Measurements from ENCODE around the gene C7.

The C7 gene

DNA sequence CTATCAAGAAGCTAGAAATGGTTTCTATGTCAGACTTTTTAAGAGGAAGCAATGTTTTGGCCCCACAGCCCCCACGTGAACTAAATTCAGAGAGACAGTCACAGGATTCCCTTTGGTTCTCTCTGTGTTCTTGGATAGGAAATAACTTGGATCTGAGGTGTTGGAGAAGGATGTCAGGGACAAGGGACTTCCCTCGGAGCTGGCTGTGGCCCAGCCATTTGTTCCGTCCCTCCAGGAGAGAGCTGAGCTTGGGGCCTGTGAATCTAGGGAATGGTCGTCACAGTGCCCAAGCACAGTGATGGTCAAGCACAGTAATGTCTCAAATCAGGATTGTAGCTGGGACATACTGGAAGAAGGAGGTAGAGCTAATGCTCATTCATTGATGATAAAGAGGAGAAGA lies 2.0 kb downstream of the C7 start (continued):
- no peak for TF ChIP-seq ZNF121 (tag by site-specific recombination; IDR thresholded peaks at IDR 0.05)
- TF ChIP-seq, protein P1, sequence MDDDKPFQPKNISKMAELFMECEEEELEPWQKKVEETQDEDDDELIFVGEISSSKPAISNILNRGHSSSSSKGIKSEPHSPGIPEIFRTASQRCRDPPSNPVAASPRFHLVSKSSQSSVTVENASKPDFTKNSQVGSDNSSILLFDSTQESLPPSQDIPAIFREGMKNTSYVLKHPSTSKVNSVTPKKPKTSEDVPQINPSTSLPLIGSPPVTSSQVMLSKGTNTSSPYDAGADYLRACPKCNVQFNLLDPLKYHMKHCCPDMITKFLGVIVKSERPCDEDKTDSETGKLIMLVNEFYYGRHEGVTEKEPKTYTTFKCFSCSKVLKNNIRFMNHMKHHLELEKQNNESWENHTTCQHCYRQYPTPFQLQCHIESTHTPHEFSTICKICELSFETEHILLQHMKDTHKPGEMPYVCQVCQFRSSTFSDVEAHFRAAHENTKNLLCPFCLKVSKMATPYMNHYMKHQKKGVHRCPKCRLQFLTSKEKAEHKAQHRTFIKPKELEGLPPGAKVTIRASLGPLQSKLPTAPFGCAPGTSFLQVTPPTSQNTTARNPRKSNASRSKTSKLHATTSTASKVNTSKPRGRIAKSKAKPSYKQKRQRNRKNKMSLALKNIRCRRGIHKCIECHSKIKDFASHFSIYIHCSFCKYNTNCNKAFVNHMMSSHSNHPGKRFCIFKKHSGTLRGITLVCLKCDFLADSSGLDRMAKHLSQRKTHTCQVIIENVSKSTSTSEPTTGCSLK (tag by site-specific recombination; IDR thresholded peaks at IDR 0.05), result no peak
- TF ChIP-seq KLF9 (tag by site-specific recombination; IDR thresholded peaks at IDR 0.05; ENCODE audit: low read depth), result no peak
- TF ChIP-seq PRDM1 (tag by site-specific recombination; IDR thresholded peaks at IDR 0.05), result no peak

GRCh38 chr5:40914835-40915234 lies 5.5 kb downstream of the C7 start:
- H3K36me3 ChIP-seq (ENCODE audit: control insufficient read depth in 2 of 2, insufficient read depth in 1 of 2, low read length in 2 of 2), result no peaks in the 10 kb centered on the region
- no peak overlapping the region for H3K27ac ChIP-seq (ENCODE audit: extremely low read depth, low read depth, low read length)
- ChIA-PET POLR2A (no interaction called here), CTCF (interaction anchor here (1.9 kb wide), 1 partner anchor 10 kb away, joined by 12 read pairs; no protein-coding TSS in a partner anchor)
- H3K4me3 ChIP-seq (ENCODE audit: low read depth, low read length), result no peak overlapping the region
- no peaks in the 10 kb centered on the region for H3K4me1 ChIP-seq (ENCODE audit: control insufficient read depth, insufficient read depth, low read length)
- no peaks in the 10 kb centered on the region for H3K9me3 ChIP-seq (ENCODE audit: control insufficient read depth, insufficient read depth, low read depth, low read length)
- no peak for TF ChIP-seq ZFP37 (tag by site-specific recombination; IDR thresholded peaks at IDR 0.05)
- TF ChIP-seq, protein P2, sequence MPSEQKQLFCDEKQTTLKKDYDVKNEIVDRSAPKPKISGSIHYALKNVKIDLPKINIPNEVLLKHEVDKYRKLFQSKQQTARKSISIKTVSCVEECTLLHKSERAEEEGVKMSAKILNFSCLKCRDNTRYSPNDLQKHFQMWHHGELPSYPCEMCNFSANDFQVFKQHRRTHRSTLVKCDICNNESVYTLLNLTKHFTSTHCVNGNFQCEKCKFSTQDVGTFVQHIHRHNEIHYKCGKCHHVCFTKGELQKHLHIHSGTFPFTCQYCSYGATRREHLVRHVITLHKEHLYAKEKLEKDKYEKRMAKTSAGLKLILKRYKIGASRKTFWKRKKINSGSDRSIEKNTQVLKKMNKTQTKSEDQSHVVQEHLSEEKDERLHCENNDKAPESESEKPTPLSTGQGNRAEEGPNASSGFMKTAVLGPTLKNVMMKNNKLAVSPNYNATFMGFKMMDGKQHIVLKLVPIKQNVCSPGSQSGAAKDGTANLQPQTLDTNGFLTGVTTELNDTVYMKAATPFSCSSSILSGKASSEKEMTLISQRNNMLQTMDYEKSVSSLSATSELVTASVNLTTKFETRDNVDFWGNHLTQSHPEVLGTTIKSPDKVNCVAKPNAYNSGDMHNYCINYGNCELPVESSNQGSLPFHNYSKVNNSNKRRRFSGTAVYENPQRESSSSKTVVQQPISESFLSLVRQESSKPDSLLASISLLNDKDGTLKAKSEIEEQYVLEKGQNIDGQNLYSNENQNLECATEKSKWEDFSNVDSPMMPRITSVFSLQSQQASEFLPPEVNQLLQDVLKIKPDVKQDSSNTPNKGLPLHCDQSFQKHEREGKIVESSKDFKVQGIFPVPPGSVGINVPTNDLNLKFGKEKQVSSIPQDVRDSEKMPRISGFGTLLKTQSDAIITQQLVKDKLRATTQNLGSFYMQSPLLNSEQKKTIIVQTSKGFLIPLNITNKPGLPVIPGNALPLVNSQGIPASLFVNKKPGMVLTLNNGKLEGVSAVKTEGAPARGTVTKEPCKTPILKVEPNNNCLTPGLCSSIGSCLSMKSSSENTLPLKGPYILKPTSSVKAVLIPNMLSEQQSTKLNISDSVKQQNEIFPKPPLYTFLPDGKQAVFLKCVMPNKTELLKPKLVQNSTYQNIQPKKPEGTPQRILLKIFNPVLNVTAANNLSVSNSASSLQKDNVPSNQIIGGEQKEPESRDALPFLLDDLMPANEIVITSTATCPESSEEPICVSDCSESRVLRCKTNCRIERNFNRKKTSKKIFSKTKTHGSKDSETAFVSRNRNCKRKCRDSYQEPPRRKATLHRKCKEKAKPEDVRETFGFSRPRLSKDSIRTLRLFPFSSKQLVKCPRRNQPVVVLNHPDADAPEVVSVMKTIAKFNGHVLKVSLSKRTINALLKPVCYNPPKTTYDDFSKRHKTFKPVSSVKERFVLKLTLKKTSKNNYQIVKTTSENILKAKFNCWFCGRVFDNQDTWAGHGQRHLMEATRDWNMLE (tag by site-specific recombination; conservative IDR thresholded peaks at IDR 0.05; ENCODE audit: low read depth), result no peak
- no peak for TF ChIP-seq CTCF (tag by site-specific recombination; IDR thresholded peaks at IDR 0.05)
- TF ChIP-seq ZBTB8A (tag by site-specific recombination; IDR thresholded peaks at IDR 0.05), result no peak
- TF ChIP-seq ZNF571 (tag by site-specific recombination; IDR thresholded peaks at IDR 0.05), result no peak
- no peak for TF ChIP-seq PRDM10 (tag by site-specific recombination; IDR thresholded peaks at IDR 0.05)
- TF ChIP-seq ZNF707 (tag by site-specific recombination; IDR thresholded peaks at IDR 0.05), result no peak
- TF ChIP-seq ZNF660 (tag by site-specific recombination; IDR thresholded peaks at IDR 0.05), result no peak
- TF ChIP-seq, protein P3, sequence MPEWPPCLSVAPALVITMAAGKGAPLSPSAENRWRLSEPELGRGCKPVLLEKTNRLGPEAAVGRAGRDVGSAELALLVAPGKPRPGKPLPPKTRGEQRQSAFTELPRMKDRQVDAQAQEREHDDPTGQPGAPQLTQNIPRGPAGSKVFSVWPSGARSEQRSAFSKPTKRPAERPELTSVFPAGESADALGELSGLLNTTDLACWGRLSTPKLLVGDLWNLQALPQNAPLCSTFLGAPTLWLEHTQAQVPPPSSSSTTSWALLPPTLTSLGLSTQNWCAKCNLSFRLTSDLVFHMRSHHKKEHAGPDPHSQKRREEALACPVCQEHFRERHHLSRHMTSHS (tag by site-specific recombination; IDR thresholded peaks at IDR 0.05), result no peak
- no peak for TF ChIP-seq ZNF140 (tag by site-specific recombination; IDR thresholded peaks at IDR 0.05)
- TF ChIP-seq KLF9 (tag by site-specific recombination; IDR thresholded peaks at IDR 0.05; ENCODE audit: low read depth), result no peak
- TF ChIP-seq SP2 (tag by site-specific recombination; IDR thresholded peaks at IDR 0.05), result no peak
- no peak for TF ChIP-seq ZNF211 (tag by site-specific recombination; IDR thresholded peaks at IDR 0.05; ENCODE audit: low read depth)
- TF ChIP-seq, protein P4, sequence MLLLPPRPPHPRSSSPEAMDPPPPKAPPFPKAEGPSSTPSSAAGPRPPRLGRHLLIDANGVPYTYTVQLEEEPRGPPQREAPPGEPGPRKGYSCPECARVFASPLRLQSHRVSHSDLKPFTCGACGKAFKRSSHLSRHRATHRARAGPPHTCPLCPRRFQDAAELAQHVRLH (tag by site-specific recombination; IDR thresholded peaks at IDR 0.05), result no peak
- no peak for TF ChIP-seq MYNN (tag by site-specific recombination; IDR thresholded peaks at IDR 0.05; ENCODE audit: borderline replicate concordance)
- TF ChIP-seq, protein P5, sequence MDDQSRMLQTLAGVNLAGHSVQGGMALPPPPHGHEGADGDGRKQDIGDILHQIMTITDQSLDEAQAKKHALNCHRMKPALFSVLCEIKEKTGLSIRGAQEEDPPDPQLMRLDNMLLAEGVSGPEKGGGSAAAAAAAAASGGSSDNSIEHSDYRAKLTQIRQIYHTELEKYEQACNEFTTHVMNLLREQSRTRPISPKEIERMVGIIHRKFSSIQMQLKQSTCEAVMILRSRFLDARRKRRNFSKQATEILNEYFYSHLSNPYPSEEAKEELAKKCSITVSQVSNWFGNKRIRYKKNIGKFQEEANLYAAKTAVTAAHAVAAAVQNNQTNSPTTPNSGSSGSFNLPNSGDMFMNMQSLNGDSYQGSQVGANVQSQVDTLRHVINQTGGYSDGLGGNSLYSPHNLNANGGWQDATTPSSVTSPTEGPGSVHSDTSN (CRISPR knock-in tag; IDR thresholded peaks at IDR 0.05), result no peak
- TF ChIP-seq ZFHX2 (tag by site-specific recombination; conservative IDR thresholded peaks at IDR 0.05), result no peak
- no peak for TF ChIP-seq ZNF10 (tag by site-specific recombination; IDR thresholded peaks at IDR 0.05)
- TF ChIP-seq ZNF529 (tag by site-specific recombination; IDR thresholded peaks at IDR 0.05; ENCODE audit: insufficient replicate concordance), result no peak
